GM21515 (cell line): Measurements from ENCODE around the gene BAIAP2.
"Not testable (repeated sequence)": the region's sequence is repeated elsewhere in the genome, so short reads cannot be mapped to it uniquely, and the experiment has no call there.

Experiments
- ATAC-seq: cut with Tn5 transposase; IDR thresholded peaks from one replicate; pipeline ENCODE4 v1.9.1; 2021; ENCODE audit not compliant: unreplicated experiment

BAIAP2 gene

GRCh38 chr17:81021531-81022343, 13.2 kb upstream of the BAIAP2 start:
- ATAC-seq, result no peak

- ATAC-seq, result no peak
Measured at GRCh38 chr17:81022344-81022676, 12.6 kb upstream of the BAIAP2 start.

GRCh38 chr17:81025065-81025740, 9.7 kb upstream of the BAIAP2 start:
- ATAC-seq, result no peak

GRCh38 chr17:81025741-81026129, 9.2 kb upstream of the BAIAP2 start:
- no peak for ATAC-seq

GRCh38 chr17:81026266-81027036, 8.5 kb upstream of the BAIAP2 start:
- no peak for ATAC-seq

GRCh38 chr17:81027038-81027437, 7.9 kb upstream of the BAIAP2 start:
- ATAC-seq, result no peak

- ATAC-seq, result no peak
Measured at GRCh38 chr17:81027591-81028505, 7.1 kb upstream of the BAIAP2 start.

GRCh38 chr17:81028506-81028858, 6.5 kb upstream of the BAIAP2 start:
- no peak for ATAC-seq

- ATAC-seq, result no peak
Measured at GRCh38 chr17:81029859-81030258, 5.1 kb upstream of the BAIAP2 start.

- not testable (repeated sequence) for ATAC-seq
Measured at GRCh38 chr17:81030312-81030711, 4.6 kb upstream of the BAIAP2 start.

- ATAC-seq, result no peak
Measured at GRCh38 chr17:81030741-81031565, 4.0 kb upstream of the BAIAP2 start.

GRCh38 chr17:81031566-81032550, 3.1 kb upstream of the BAIAP2 start:
- no peak for ATAC-seq

GRCh38 chr17:81032641-81033480, 2.1 kb upstream of the BAIAP2 start:
- ATAC-seq, result no peak

GRCh38 chr17:81033535-81034167, 1.3 kb upstream of the BAIAP2 start:
- ATAC-seq, result no peak

GRCh38 chr17:81034168-81034777, 678 bp upstream of the BAIAP2 start:
- ATAC-seq, result peak; percentile 15

- peak; percentile 8 for ATAC-seq
Measured at GRCh38 chr17:81035521-81036196, 708 bp downstream of the BAIAP2 start.
